Islet of Langerhans (tissue), 1 donor: ENCODE results near the gene DNAL4.

Experiments
- FAIRE-seq: peaks from one replicate; lab custom pipeline; 2011; peaks lifted over from hg19 to GRCh38; lab: Jason Lieb, UNC

The DNAL4 gene

DNA sequence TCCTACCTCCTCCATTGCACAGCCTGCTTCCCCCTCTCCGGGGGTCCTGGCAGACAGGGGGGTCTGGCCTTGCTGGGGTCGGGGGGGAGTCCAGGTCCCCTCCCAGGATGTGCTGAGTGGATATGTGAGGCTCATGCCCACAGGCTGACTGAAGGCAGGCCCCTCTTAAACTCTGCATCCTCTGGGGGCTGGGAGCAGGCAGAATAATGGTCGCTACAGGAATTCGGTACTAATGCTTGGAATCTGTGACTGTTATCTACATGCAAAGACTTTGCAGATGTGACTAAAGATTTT is 36.5 kb downstream of the DNAL4 start:
- FAIRE-seq, result no peak

DNA sequence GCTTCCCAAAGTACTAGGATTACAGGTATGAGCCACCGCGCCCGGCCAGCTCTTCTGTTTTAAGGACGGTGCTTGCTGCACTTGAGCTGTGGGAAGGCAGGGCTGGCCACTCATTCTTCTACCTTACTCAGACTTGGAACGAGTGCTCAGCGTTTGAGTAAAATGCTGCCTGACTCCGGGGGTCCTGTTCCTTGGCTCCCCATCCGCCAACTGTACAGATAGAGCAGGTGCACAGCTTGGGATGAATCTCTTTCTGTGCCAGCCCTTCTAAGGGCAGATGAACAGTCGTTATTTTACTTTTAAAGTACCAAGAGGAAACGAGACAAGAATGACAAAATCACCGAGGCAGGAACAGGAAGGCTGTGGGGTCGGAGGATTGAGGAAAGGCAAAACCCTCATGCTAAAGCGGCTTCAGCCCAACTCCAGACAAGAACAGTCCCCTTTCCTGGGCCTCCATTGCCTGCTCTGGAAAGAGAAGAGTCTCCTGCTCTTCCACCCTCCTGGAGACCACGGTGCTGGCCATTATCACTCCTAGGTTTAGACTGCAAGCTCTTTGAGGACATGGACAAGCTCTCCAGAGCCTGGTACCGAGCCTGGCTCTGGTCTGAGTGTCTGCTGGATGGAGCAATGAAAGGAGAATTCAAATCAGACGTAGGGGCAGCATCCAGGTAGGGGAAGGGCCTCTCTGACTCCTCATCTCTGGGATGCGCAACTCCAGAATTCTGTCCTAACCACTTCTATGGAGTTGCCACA is 37.1 kb downstream of the DNAL4 start:
- FAIRE-seq, result no peak

DNA sequence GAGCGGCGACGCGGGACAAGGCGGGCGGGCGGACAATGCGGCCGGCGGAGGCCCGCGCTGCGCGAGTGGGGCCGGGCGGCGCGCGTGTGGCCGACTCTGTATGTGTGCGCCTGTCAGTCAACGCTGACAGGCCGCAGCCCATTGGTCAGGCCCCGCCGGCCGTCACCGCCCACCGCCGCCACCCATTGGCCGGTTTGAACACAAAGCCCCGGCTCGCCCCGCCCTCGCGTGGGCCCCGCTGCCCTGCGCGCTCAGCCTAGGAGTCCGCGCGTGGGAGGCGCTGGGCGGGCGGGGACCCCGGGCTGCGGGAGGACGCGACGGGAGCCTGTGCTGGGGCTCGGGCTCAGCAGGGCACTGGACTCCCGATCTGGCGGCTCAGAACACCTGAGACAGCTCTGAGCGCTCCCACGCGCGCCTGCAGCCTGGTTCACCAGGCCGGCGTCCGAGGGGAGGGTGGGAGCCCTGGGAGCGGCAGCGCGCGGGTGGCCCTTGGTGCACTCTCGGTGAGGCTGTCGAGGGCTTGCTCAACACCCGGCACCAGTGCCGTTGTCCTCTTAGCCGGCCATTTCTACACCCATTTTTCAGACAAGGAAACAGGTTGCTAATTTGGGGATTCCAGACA is 37.9 kb downstream of the DNAL4 start, which contains the start of gene SUN2:
SUN2 (minus strand) TSS at position 88 of the 622 bp plus-strand sequence. CDS start 3,370 bp downstream, outside the sequence.
- peak; percentile 21 for FAIRE-seq

DNA sequence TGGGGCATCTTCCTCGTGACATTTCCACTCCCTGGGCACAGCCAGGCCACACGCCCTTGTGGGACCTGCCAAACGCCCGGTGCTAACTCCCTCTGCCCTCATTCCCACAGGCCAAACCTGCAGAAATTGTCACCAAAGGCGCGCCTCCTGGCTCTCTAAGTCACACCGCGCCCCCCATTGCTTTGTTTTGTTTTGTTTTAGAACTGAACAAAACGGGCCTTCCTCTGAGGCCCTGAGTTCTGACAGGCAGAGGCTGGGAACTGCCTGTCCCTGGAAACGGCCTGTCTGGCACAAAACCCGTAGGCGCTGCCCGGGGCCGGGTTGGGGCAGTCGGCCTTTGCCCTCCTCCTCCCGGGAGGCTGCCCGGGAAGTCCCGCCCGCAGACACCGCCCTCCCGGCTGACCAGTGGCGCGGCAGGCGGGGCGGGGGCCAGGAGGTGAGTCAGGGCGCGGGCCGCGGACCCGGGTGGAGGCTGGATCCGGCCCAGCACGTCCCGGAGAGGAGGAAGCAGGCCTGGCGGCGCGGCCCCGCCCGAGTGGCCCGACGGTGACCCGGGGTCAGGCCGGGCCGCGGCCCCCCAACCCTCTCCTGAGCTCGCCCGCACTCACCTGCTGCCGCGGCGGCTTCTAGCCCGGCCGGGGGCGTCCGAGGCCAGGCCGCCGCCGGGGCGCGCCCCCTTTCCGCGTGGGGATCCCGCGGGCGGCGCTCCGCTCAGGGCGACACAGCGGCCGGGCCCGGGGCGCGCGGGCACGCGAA is 38.6 kb downstream of the DNAL4 start:
- no peak for FAIRE-seq

DNA sequence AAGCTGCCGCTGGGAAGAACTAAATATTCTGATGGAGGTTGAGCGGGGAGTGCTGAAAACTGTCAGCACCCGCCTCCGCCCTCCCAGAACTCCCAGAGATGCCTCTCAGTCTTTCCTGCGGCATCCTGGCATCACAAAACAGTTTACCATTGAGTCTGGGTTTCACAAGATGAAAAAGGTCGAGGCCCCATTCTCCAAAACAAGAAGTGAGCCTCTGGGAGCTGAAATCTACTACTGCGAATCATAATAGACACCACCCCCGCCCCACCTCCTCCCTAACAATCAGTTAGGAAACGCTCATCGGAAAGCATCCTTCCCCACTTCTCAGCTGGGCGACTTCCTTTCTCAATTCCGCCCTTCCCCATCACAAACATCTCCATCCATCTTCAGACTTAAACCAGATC is 39.2 kb downstream of the DNAL4 start:
- no peak for FAIRE-seq

DNA sequence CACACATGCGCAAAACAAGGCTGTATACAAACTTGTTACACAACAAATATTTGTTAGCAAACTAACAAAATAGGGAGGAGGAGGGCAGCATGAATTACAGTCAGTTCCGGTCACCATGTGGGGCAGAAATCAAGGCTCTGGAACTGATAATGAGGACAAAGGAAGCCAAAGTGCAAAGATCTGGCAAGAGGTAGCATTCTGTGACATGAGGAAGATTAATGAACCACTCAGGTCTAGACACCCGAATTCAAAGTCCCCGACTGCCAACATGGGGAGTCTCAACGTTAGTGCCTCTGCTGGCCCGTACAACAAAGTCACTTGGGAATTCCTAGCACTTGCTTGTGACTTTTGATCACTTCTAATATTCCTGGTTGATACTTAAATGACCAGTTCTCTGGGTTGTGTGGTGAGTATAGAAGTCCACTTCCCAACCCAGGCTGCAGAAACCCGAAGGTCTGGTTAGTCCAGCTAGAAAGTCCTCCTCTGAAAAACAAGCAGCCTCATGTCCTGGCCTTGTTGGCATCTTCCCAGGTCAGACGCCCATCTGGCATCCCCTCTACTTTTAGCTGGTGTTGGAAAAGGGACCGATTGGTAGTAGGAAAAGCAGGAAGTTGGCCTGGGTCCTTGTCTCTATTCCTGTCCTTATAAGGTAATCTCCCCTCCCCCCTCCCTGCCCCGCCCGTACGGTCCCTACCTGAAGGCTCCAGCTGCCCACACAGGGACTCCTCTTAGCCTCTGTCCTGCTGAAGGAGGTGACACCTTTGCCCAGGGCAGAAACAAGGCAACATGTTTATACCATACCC is 39.8 kb downstream of the DNAL4 start:
- no peak for FAIRE-seq

DNA sequence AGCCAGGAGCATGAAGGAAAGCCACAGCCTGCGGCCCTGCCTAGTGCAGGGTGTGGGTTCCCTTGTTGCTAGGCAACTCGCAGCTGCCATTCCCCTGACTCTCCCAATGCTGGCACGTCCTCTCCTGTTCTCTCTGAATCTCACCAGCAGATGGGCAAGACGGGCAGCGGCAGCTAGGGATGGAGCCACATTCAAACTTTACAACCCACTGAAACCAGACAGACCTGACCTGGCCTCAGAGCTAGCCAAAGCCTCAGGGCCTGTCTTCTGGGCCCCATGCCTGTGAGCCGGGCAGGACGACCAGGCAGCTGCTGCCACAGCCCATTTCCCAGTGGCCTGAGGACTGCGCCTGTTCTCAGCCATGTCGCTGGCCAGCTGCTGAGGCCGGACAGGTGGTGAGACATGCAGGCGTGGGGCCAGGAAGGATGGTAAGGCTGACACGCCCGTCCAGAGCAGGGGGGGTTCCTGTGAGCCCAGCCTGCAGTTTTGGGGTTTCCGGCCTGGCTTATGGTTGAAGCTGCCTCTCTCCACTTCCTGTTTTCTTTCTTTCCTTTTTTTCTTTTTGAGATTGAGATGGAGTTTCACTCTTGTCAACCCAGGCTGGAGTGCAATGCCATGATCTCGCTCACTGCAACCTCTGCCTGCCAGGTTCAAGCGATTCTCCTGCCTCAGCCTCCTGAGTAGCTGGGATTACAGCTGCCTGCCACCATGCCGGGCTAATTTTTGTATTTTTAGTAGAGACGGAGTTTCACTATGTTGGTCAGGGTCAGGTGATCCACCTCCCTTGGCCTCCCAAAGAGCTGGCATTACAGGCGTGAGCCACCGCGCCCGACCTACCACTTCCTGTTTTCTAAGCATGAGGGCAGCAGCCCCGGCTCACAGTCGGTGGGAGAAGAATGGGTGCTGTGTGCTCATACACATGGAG is 42.3 kb downstream of the DNAL4 start:
- no peak for FAIRE-seq

DNA sequence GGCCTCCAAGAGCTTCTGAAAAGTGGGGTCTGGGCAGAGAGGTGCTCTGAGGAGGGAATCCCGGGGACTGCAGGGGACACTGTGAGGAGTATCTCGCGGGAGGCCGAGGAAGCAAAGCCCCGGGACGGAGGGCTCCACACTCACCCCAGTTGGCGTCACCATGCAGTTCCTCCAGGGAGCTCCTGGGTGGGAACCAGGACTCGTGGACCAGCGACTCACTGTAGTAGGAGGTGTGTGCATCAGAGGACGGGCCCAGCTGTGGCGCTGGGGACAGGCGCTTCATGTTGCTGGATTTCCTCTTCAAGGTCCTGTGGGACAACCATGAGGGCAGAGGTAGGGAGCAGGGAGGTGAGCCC is 42.9 kb downstream of the DNAL4 start:
- FAIRE-seq, result no peak

DNA sequence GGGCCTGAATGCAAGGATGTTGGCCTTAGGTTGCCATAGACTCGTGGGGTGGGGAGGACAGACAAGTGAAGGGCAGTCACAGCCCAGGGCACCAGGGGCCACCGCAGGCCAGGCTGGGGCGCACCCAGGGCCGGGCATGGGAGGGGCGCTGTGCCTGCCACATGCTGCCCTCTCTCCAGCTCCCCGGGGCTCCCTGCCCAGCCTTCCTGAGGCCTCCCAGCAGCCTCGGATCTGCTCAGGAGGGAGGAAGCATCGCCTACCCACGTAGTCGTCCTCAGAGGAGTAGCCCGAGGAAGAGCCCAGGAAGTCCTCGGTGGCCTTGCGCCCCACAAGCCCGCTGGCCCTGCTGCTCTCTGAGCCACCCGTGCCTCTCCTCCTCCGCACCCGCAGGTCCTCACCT is 43.3 kb downstream of the DNAL4 start:
- no peak for FAIRE-seq

DNA sequence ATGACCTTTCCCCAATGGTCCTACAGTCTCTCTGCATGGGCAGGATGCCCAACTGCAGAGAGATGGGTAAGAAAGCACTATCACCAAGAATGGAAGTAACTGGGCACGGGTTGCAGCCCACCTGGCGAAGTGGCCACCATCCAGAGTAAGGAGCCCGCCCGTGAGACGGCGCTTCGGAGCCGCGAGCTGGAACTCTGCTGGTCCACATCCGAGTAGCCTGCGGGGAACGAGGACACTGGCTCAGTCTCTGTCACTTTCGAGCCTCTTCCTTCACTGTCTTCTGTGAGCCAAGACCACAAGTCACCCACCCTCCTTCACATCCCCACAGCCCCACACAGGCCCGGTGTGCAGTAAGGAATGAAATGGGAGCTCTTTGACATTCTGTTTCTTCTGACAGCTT is 43.8 kb downstream of the DNAL4 start:
- FAIRE-seq, result no peak

DNA sequence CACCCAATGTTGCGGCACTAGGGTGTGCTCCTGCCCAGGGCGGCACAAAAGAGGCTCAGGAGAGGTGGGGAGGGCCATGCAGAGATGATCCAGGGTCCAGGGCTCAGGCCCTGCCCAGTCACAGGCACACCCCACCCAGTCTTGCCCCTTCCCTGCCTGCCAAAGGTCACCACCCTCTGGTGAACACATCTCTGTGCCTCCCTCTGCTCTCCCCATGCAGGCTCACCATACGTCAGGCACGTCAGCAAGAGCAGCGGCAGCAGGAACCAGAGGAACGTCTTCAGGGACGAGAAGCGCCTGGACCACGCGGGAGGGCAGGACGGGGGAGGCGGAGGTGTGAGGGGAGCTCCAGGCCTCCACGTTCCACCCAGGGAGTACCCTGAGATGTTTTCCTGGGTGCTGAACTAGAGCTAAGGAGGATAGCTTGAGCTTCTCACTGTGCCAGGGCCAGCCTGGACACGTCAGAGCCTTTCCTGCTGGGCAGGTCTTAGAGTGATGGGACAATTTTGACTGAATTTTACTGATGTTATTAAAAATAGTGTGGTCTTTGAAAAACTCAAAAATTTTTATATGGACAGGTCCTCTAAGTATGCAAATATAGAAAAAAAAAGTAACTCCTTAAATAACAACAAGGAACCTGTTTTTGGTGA is 45.3 kb downstream of the DNAL4 start:
- FAIRE-seq, result no peak

DNA sequence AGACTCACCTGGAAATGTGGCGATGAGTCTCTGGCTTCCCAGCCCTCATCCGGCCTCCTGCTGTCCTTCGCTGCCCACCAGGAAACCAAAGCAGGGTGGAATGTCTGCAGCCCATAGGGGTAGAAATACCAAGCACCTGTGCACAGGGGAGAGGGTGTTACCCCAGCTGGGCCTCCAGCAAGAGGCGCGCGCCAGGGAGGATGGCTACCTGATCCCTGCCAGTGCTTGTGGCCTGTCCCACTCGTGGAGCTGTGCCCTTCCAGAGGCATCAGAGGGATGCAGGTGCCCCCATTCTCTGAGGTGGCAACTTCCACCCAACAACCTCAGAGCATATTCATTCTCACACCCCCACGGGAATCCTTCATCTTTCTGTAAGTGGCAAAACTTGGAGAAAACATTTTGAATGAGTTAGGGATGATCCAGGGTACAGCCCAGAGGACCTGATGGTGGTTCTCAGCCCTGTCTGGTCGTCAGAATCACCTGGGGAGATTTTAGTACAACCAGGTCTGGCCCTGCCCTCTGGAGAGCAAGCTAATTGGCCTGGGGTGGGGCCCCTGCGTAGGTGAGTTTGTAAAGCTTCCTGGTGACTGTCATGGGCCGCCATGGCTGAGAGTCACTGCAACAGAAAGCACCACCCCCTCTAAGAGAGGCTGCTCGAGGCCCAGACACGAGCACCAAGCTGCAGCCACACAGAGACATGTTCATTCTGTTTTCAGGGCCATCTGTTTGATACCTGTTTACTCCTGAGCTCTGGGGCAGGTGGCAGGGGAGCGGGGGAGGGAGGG is 48.1 kb downstream of the DNAL4 start:
- FAIRE-seq, result no peak

DNA sequence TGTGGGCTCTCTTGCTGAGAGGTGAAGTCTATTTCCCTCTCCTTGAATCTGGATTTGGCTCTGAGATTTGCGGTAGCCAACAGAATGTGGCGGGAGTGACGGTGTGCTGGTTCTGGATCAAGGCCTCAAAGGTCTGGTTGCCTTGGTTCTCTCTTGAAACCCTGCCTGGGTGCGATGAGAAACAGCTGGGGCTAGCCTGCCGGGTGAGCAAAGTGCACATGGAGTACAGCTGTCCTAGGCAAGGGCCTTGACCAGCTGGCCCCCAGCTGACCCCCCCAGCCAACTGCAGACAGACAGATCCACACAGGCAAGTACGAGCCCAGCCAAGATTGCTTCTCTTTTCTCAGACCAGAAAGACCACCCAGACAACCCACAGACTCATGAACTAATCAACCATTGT is 49.0 kb downstream of the DNAL4 start:
- no peak for FAIRE-seq

DNA sequence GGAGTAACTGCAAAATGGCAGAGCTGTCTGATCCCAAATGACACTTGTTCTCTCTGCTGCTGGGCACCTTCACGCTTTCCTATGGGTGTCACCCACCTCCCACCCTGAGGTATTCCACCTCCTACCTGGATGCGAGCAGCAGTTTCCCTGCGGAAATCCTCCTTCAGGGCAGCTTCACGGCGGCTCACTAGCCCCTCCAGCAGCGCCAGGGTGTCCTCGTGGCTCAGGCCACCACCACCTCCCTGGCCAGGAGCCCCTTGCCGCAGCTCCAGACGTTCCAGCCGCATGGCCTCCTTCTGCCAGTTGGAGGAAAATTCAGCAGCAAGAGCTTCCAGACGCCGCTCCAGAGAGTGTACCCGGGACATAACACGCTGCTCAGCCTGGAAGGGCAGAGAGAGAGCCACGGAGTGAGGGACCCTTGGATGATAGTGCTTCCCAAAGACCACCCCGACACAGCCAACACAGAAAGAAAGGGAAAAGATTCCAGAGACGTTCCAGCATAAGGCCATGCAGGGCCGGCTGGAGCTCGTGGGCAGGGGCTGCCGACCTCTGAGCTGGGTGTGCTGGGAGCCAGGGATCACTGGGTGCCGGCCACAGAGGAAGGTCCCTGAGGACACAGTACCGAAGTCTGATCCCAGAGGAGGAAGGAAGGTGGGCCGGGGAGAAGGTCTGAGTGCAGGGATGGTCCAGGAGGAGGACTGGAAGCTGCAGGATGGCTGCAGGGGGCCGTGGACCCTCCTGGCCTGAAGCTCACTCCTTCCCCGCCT is 51.6 kb downstream of the DNAL4 start:
- FAIRE-seq, result no peak

DNA sequence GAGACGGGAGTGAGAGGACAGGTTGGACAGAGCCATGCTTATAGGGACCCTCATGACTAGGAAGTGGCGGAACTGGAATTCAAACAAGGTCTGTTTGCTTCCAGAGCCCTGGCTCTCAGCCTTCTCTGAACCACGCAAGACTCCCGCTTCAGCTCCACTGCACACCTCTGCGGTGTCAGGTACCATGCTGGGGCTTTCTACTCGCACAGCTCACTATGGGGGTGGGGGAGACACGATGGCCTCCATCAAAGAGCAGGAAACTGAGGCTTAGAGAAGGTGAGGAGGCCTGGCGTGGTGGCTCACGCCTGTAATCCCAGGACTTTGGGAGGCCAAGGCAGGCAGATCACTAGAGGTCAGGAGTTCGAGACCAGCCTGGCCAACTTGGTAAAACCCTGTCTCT is 52.4 kb downstream of the DNAL4 start:
- no peak for FAIRE-seq

DNA sequence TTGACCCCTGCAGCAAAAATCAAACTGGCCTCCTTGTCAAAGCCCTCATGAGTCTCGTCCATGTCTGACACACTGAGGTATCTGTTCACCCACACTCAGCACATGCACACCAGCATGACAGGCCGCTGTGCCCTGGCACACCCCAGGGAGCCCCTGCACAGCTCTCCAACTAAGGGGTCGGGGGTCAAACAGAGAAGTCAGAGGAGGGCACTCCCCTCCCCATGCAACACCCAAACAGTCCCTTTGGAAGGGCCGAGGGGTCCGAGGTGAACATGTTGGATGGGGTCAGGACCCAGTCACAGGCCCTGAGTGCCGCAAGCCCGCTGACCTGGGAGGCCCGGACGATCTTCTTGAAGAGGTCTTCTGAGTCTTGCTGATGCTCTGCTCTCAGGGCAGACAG is 52.8 kb downstream of the DNAL4 start:
- FAIRE-seq, result no peak

DNA sequence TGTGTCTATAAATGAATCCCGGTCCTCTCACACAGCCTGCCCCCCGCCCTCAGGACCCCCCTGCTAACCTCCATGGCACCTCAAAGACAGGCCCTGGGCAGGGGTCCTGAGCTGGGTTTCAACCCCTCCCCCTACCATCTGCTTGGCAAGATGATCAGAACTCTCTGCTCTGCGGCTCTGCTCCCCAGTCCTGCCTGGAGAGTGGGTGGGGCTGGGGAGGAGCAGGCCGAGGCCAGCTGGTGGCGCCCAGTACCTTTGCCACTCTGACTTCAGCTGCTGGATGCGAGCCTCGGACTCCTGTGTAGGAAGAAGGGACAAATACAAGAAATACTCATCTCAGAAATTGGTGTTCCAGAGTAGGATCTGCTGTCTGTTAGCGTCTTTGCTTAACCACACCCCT is 53.2 kb downstream of the DNAL4 start:
- FAIRE-seq, result no peak

DNA sequence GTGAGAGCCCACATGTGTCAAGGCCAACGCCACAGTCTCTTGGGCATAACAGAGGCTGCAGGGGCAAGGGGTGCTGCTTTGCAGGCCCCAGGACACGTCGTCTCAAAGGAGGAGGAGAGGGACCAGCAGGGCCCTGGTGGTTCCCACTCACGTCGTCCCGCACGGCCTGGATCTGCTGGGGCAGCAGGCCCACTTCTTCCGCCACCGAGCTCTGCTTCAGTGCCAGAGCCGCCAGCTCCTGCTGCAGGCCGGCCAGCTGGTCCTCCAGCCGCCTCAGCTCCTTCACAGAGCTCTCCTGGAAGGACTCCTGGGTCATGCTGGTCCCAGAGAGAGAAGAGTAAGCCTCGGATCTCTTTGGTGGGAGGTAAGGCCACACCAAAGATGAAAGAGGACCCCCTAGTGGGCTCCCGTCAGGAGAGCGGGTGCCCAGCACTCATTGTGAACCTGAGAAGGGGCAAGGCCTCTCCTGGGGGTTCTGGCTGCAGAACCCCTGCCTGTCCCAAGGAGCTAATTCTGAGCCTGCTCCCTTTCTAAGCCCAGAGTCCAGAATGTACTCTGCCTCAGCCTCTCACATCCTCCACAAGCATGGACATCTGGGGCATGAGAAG is 53.7 kb downstream of the DNAL4 start:
- no peak for FAIRE-seq
